H1 (cell line): Measurements from ENCODE around the gene RWDD3. TPM values are rescaled to one million over a fixed set of nuclear protein-coding genes. Genes with fewer than 3 reads are reported as not detected.

ENCODE experiments used
- CTCF ChIA-PET: fragments of 300-600 bp; sonication (Branson Sonifier 250); formaldehyde crosslinking; loops from one replicate; lab custom pipeline; 2021; ENCODE audit not compliant: partially characterized antibody; lab: Charles Lee
- POLR2A ChIA-PET: fragments of 300-600 bp; sonication (Branson Sonifier 250); formaldehyde crosslinking; loops from one replicate; lab custom pipeline; 2021; ENCODE audit warnings: inconsistent platforms; ENCODE audit not compliant: partially characterized antibody; lab: Charles Lee
- DNase-seq, 2 experiments: peaks; one replicate each; pipeline versions ENCODE4 v3.0.0 to v3.0.0-alpha.2; 2010 to 2022; ENCODE audit warnings: low spot score in 2 of 2, low read depth in 1 of 2, mixed read lengths in 1 of 2
- FAIRE-seq: peaks from 2 replicates; lab custom pipeline; 2011; peaks lifted over from hg19 to GRCh38; lab: Jason Lieb, UNC
- H2AFZ ChIP-seq: 2 replicates; pipeline ENCODE4 v1.8.1; 2012; ENCODE audit warnings: low read length, inconsistent platforms
- H2AK5ac ChIP-seq: 2 replicates; pipeline ENCODE4 v1.6.1; 2013; ENCODE audit warnings: low read depth, low read length
- H2BK120ac ChIP-seq: replicated peaks from 2 replicates; pipeline ENCODE3; 2013; ENCODE audit warnings: low read depth, low read length, inconsistent platforms
- H2BK12ac ChIP-seq: 2 replicates; pipeline ENCODE4 v1.6.1; 2013; ENCODE audit warnings: low read depth, low read length
- H2BK15ac ChIP-seq: 2 replicates; pipeline ENCODE4 v1.6.1; 2013; ENCODE audit warnings: low read length
- H2BK20ac ChIP-seq: 2 replicates; pipeline ENCODE4 v1.6.1; 2013; ENCODE audit warnings: low read length
- H2BK5ac ChIP-seq: 2 replicates; pipeline ENCODE4 v1.6.1; 2013; ENCODE audit warnings: low read depth, low read length
- H3K14ac ChIP-seq: 2 replicates; pipeline ENCODE4 v1.6.1; 2013; ENCODE audit warnings: inconsistent platforms; ENCODE audit not compliant: insufficient read length
- H3K18ac ChIP-seq: 2 replicates; pipeline ENCODE4 v1.6.1; 2013; ENCODE audit warnings: low read length; ENCODE audit errors: extremely low read depth
- H3K23ac ChIP-seq: 2 replicates; pipeline ENCODE4 v1.6.1; 2013; ENCODE audit warnings: inconsistent platforms; ENCODE audit not compliant: insufficient read length
- H3K23me2 ChIP-seq: 2 replicates; pipeline ENCODE4 v1.6.1; 2013; ENCODE audit warnings: low read depth, low read length
- H3K27ac ChIP-seq: 2 replicates; pipeline ENCODE4 v1.6.1; 2011; ENCODE audit warnings: low read depth, low read length, inconsistent platforms
- H3K27me3 ChIP-seq, 4 experiments: replicated peaks in 1 of 4; 1 replicate in 1 of 4; 2 replicates in 3 of 4; pipeline versions ENCODE4 v1.6.1 to v1.8.1; 2011 to 2013; ENCODE audit warnings: low read length in 3 of 4, mild to moderate bottlenecking in 3 of 4, inconsistent platforms in 2 of 4, mixed read lengths in 2 of 4, moderate library complexity in 1 of 4; ENCODE audit not compliant: control insufficient read depth in 3 of 4, insufficient read depth in 3 of 4; ENCODE audit errors: extremely low read depth in 1 of 4
- H3K36me3 ChIP-seq, 4 experiments: 2 replicates each; pipeline versions ENCODE4 v1.6.1 to v1.8.1; 2011 to 2013; ENCODE audit warnings: mild to moderate bottlenecking in 4 of 4, low read length in 3 of 4, moderate library complexity in 2 of 4, control low read depth in 1 of 4, inconsistent platforms in 1 of 4; ENCODE audit not compliant: insufficient read depth in 4 of 4, control insufficient read depth in 2 of 4
- H3K4ac ChIP-seq: replicated peaks from 2 replicates; pipeline ENCODE3; 2013; ENCODE audit warnings: low read length, low read depth, mixed read lengths, inconsistent platforms; ENCODE audit not compliant: insufficient read length
- H3K4me1 ChIP-seq, 4 experiments: replicated peaks in 1 of 4; 1 replicate in 1 of 4; 2 replicates in 3 of 4; pipeline versions ENCODE4 v1.6.1 to v1.8.1; 2011 to 2013; ENCODE audit warnings: low read length in 3 of 4, inconsistent platforms in 2 of 4, mixed read lengths in 1 of 4; ENCODE audit not compliant: insufficient read depth in 4 of 4, control insufficient read depth in 3 of 4
- H3K4me2 ChIP-seq, 2 experiments: 2 replicates each; pipeline versions ENCODE4 v1.6.1 to v1.8.1; 2011 to 2013; ENCODE audit warnings: low read depth in 2 of 2, low read length in 2 of 2, control low read depth in 1 of 2, inconsistent platforms in 1 of 2, mild to moderate bottlenecking in 1 of 2; ENCODE audit not compliant: insufficient read depth in 1 of 2
- H3K4me3 ChIP-seq, 4 experiments: fragments of 200-600, 300-600 bp in 1 of 4; sonication (generic), shearing (Covaris generic), sonication (Bioruptor Twin) in 1 of 4; 2 replicates each; pipeline versions ENCODE4 v1.5.1 to v1.8.1; 2011 to 2016; ENCODE audit warnings: low read length in 4 of 4, low read depth in 3 of 4, control low read depth in 2 of 4, inconsistent platforms in 2 of 4, mild to moderate bottlenecking in 2 of 4, mixed read lengths in 1 of 4, moderate library complexity in 1 of 4; ENCODE audit not compliant: insufficient read depth in 2 of 4; ENCODE audit errors: extremely low read depth in 1 of 4
- H3K56ac ChIP-seq: replicated peaks from 2 replicates; pipeline ENCODE3; 2013; ENCODE audit warnings: low read depth, mild to moderate bottlenecking, mixed read lengths, low read length, inconsistent platforms; ENCODE audit not compliant: insufficient read length
- H3K79me1 ChIP-seq: 2 replicates; pipeline ENCODE4 v1.6.1; 2013; ENCODE audit warnings: low read depth, low read length, control low read depth
- H3K79me2 ChIP-seq, 2 experiments: 2 replicates each; pipeline versions ENCODE4 v1.6.1 to v1.8.1; 2012 to 2013; ENCODE audit warnings: low read length in 2 of 2, mild to moderate bottlenecking in 2 of 2, inconsistent platforms in 1 of 2; ENCODE audit not compliant: insufficient read depth in 2 of 2, control insufficient read depth in 1 of 2
- H3K9ac ChIP-seq, 4 experiments: replicated peaks in 1 of 4; 1 replicate in 1 of 4; 2 replicates in 3 of 4; pipeline versions ENCODE4 v1.6.1 to v1.8.1; 2011 to 2013; ENCODE audit warnings: low read depth in 3 of 4, low read length in 3 of 4, control low read depth in 2 of 4, mild to moderate bottlenecking in 2 of 4, moderate library complexity in 2 of 4, inconsistent platforms in 1 of 4; ENCODE audit errors: extremely low read depth in 1 of 4
- H3K9me3 ChIP-seq, 2 experiments: 2 replicates each; pipeline versions ENCODE4 v1.6.1 to v1.8.1; 2012 to 2013; ENCODE audit warnings: mild to moderate bottlenecking in 2 of 2, moderate library complexity in 2 of 2, control low read depth in 1 of 2, inconsistent platforms in 1 of 2, low read depth in 1 of 2, low read length in 1 of 2, mixed read lengths in 1 of 2; ENCODE audit not compliant: insufficient read depth in 2 of 2
- H4K20me1 ChIP-seq, 2 experiments: replicated peaks in 1 of 2; 2 replicates each; pipeline versions ENCODE3 to v1.8.1; 2011 to 2013; ENCODE audit warnings: inconsistent platforms in 2 of 2, low read length in 2 of 2, mild to moderate bottlenecking in 1 of 2; ENCODE audit not compliant: insufficient read depth in 2 of 2, control insufficient read depth in 1 of 2
- H4K5ac ChIP-seq: 2 replicates; pipeline ENCODE4 v1.6.1; 2013; ENCODE audit warnings: low read length, low read depth, mixed read lengths, inconsistent platforms; ENCODE audit not compliant: insufficient read length
- H4K8ac ChIP-seq: 2 replicates; pipeline ENCODE4 v1.8.0; 2013; ENCODE audit warnings: mild to moderate bottlenecking, moderate library complexity, low read length, inconsistent platforms; ENCODE audit not compliant: insufficient read depth; ENCODE audit errors: extremely low read depth
- H4K91ac ChIP-seq: replicated peaks from 2 replicates; pipeline ENCODE3; 2013; ENCODE audit warnings: low read length, mixed read lengths, inconsistent platforms; ENCODE audit not compliant: insufficient read length
- CHD1 ChIP-seq: IDR thresholded peaks from 2 replicates; pipeline ENCODE4 v1.6.1; 2012; ENCODE audit warnings: low read depth, low read length, improper control_type of control experiment
- GTF2F1 ChIP-seq: IDR thresholded peaks from 2 replicates; pipeline ENCODE4 v1.6.1; 2012; ENCODE audit warnings: low read depth, low read length, improper control_type of control experiment, borderline replicate concordance
- MAX ChIP-seq: IDR thresholded peaks from 2 replicates; pipeline ENCODE4 v1.6.1; 2012; ENCODE audit warnings: inconsistent platforms
- YY1 ChIP-seq: IDR thresholded peaks from 2 replicates; pipeline ENCODE4 v1.6.1; 2011; ENCODE audit warnings: low read depth, mild to moderate bottlenecking, low read length
- WGBS, 2 experiments: shearing (Covaris generic) in 1 of 2; methylation state at CpG; one replicate each; pipeline versions ENCODE4 v1.1.6 to v1.1.7; 2013 to 2015; ENCODE audit warnings: low lambda C conversion rate in 2 of 2, mixed read lengths in 2 of 2, inconsistent platforms in 1 of 2, low coverage in 1 of 2, missing lambda C conversion rate in 1 of 2; ENCODE audit not compliant: insufficient replicate concordance in 2 of 2, insufficient coverage in 1 of 2, insufficient read length in 1 of 2; ENCODE audit errors: extremely low coverage in 1 of 2, missing lambda C conversion rate in 1 of 2; 5-methylcytosine and 5-hydroxymethylcytosine counted together
- polyA plus RNA-seq, 7 experiments: library from polyadenylated mRNA; depleted of rRNA in 3 of 7; stranded (reverse) in 5 of 7; unstranded in 2 of 7; fragments of >200 nt in 5 of 7; fragments of 200-250 nt in 2 of 7; gene quantifications; 1 replicate in 5 of 7; 2 replicates in 1 of 7; 4 replicates in 1 of 7; pipeline versions ENCODE4 v1.2.1 to v1.2.3, GENCODE V29; 2011 to 2013; ENCODE audit warnings: missing spikeins in 2 of 7, mixed read lengths in 2 of 7
- total RNA-seq: library from RNA; stranded (reverse); fragmentation: NEBNext Ultra II Directional; extraction: Animal tissue kit (Norgen Biotek cat#: 25700); gene quantifications from 2 replicates; pipeline ENCODE4 v1.2.1, GENCODE V29; 2021

RWDD3 gene
- total and polyA plus RNA-seq, 2 of the 8 experiments (the other 6 are each of a cell fraction or from before 2014, with no cell fraction given): 7.9 to 14.5 TPM

- H4K91ac ChIP-seq: no peak overlapping the region
- no peak overlapping the region for H4K8ac ChIP-seq
- no peaks in the 10 kb centered on the region for H3K79me1 ChIP-seq
- no peaks in the 10 kb centered on the region; the same call in 1 of the 2 replicates for H3K23me2 ChIP-seq
- H4K20me1 ChIP-seq: no peaks in the 10 kb centered on the region
- no peak overlapping the region for H3K14ac ChIP-seq
- no peak for DNase-seq
- no peak overlapping the region for H2AFZ ChIP-seq
- WGBS, 2 experiments: 90% methylated on average over 5 of the region's 5 CpGs; no CpG with 5 or more reads in 1 of the 2 experiments
- H3K23ac ChIP-seq: no peak overlapping the region
- no peak overlapping the region for H2AK5ac ChIP-seq
- no peak overlapping the region for H3K4me3 ChIP-seq
- H3K9ac ChIP-seq: no peak overlapping the region
- H4K5ac ChIP-seq: no peak overlapping the region
- no peak overlapping the region for H2BK5ac ChIP-seq
- ChIA-PET CTCF (interaction anchor here (0.6 to 1.3 kb wide), 2 partner anchors 39 to 263 kb away, joined by 3 read pairs; no protein-coding TSS in a partner anchor), POLR2A (no interaction called here)
- no peaks in the 10 kb centered on the region for H3K4me1 ChIP-seq
- no peak overlapping the region for H3K56ac ChIP-seq
- no peaks in the 10 kb centered on the region for H3K79me2 ChIP-seq
- no peaks in the 10 kb centered on the region for H3K9me3 ChIP-seq
- FAIRE-seq: no peak
- no peak overlapping the region for H2BK12ac ChIP-seq
- no peaks in the 10 kb centered on the region for H3K27me3 ChIP-seq
- H3K36me3 ChIP-seq: no peaks in the 10 kb centered on the region
- no peak overlapping the region for H3K27ac ChIP-seq
- no peak overlapping the region for H3K4me2 ChIP-seq
- H2BK120ac ChIP-seq: no peak overlapping the region
- no peak overlapping the region for H3K4ac ChIP-seq
- no peak overlapping the region for H3K18ac ChIP-seq
- H2BK20ac ChIP-seq: no peak overlapping the region
- H2BK15ac ChIP-seq: no peak overlapping the region
- TF ChIP-seq GTF2F1: no peak
- TF ChIP-seq YY1: no peak
- no peak for TF ChIP-seq MAX
- TF ChIP-seq CHD1: no peak
Observed at GRCh38 chr1:95263450-95263849, 29.4 kb downstream of the RWDD3 start.
